Endothelial cell of umbilical vein (primary cell): Measurements from ENCODE around the gene SGSH. TPM values are rescaled to one million over a fixed set of nuclear protein-coding genes. Genes with fewer than 3 reads are reported as not detected.

Source experiments
- BruUV-seq: library from RNA; stranded (reverse); fragments of 400-500 nt; replicated peaks from 2 replicates; lab custom pipeline; 2021; lab: Mats Ljungman, UMichigan
- CTCF ChIA-PET: fragments of 300-600, 350-600 bp; sonication (Branson Sonifier 250); formaldehyde crosslinking; loops from one replicate; lab custom pipeline; 2021; ENCODE audit warnings: antibody characterized with exemption, inconsistent platforms; lab: Charles Lee
- POLR2A ChIA-PET: fragments of 300-600, 350-600 bp; sonication (Branson Sonifier 250); formaldehyde crosslinking; loops from one replicate; lab custom pipeline; 2021; ENCODE audit warnings: antibody characterized with exemption, inconsistent platforms; lab: Charles Lee
- DNase-seq: peaks from one replicate; pipeline ENCODE4 v3.0.0-alpha.2; 2011; ENCODE audit warnings: low read depth, low spot score
- FAIRE-seq: peaks from 2 replicates; lab custom pipeline; 2011; peaks lifted over from hg19 to GRCh38; lab: Jason Lieb, UNC
- H2AFZ ChIP-seq: 2 replicates; pipeline ENCODE4 v1.6.0; 2012; ENCODE audit warnings: low read depth, low read length, control low read depth, inconsistent platforms
- H3K27ac ChIP-seq: 2 replicates; pipeline ENCODE4 v1.5.1; 2011; ENCODE audit warnings: low read depth, mild to moderate bottlenecking, control low read depth, low read length, moderate library complexity; ENCODE audit not compliant: insufficient read depth
- H3K27me3 ChIP-seq, 2 experiments: 2 replicates each; pipeline versions ENCODE4 v1.6.0 to v1.6.1; 2011; ENCODE audit warnings: low read length in 2 of 2, mixed read lengths in 1 of 2; ENCODE audit not compliant: control insufficient read depth in 2 of 2, insufficient read depth in 2 of 2
- H3K36me3 ChIP-seq, 2 experiments: 2 replicates in 1 of 2; 3 replicates in 1 of 2; pipeline ENCODE4 v1.5.1; 2011; ENCODE audit warnings: low read length in 2 of 2, mild to moderate bottlenecking in 1 of 2, moderate library complexity in 1 of 2; ENCODE audit not compliant: control insufficient read depth in 2 of 2, insufficient read depth in 2 of 2; ENCODE audit errors: extremely low read depth in 1 of 2
- H3K4me1 ChIP-seq: 3 replicates; pipeline ENCODE4 v1.5.1; 2011; ENCODE audit warnings: mild to moderate bottlenecking, low read length; ENCODE audit not compliant: control insufficient read depth, insufficient read depth; ENCODE audit errors: extremely low read depth
- H3K4me2 ChIP-seq: 2 replicates; pipeline ENCODE4 v1.6.1; 2011; ENCODE audit warnings: low read length, control low read depth, mixed read lengths; ENCODE audit not compliant: insufficient read depth
- H3K4me3 ChIP-seq, 3 experiments: fragments of 200-600 bp in 1 of 3; sonication (generic), shearing (Covaris generic) in 1 of 3; replicated peaks in 1 of 3; 2 replicates each; pipeline ENCODE4 v1.5.1; 2011 to 2016; ENCODE audit warnings: control low read depth in 3 of 3, low read length in 3 of 3, mild to moderate bottlenecking in 2 of 3, inconsistent platforms in 1 of 3, low read depth in 1 of 3, moderate library complexity in 1 of 3; ENCODE audit not compliant: insufficient read depth in 1 of 3
- H3K79me2 ChIP-seq: 2 replicates; pipeline ENCODE4 v1.6.0; 2012; ENCODE audit warnings: low read length, inconsistent platforms; ENCODE audit not compliant: control insufficient read depth, insufficient read depth
- H3K9ac ChIP-seq: replicated peaks from 2 replicates; pipeline ENCODE3; 2011; ENCODE audit warnings: low read length, control low read depth; ENCODE audit not compliant: insufficient read depth; ENCODE audit errors: extremely low read depth
- H3K9me1 ChIP-seq: replicated peaks from 3 replicates; pipeline ENCODE4 v1.6.0; 2011; ENCODE audit warnings: mild to moderate bottlenecking, low read length; ENCODE audit not compliant: control insufficient read depth, insufficient read depth; ENCODE audit errors: extremely low read depth
- H3K9me3 ChIP-seq: replicated peaks from 2 replicates; pipeline ENCODE4 v1.5.1; 2012; ENCODE audit warnings: low read length, inconsistent platforms; ENCODE audit not compliant: control insufficient read depth, insufficient read depth
- H4K20me1 ChIP-seq: replicated peaks from 2 replicates; pipeline ENCODE3; 2011; ENCODE audit warnings: mild to moderate bottlenecking, low read length; ENCODE audit not compliant: control insufficient read depth, insufficient read depth; ENCODE audit errors: extremely low read depth
- CTCF ChIP-seq, 2 donors: IDR thresholded peaks; 1 replicate in 1 of 2; 2 replicates in 1 of 2; pipeline ENCODE4 v1.5.1; 2011; ENCODE audit warnings: low read length in 2 of 2, mild to moderate bottlenecking in 2 of 2, moderate library complexity in 2 of 2, control low read depth in 1 of 2, inconsistent platforms in 1 of 2, low read depth in 1 of 2; ENCODE audit not compliant: insufficient read depth in 1 of 2; ENCODE audit errors: extremely low read depth in 1 of 2
- FOS ChIP-seq: IDR thresholded peaks from 2 replicates; pipeline ENCODE4 v1.6.1; 2011; ENCODE audit warnings: mild to moderate bottlenecking, low read length, moderate library complexity, borderline replicate concordance; ENCODE audit not compliant: insufficient read depth
- GATA2 ChIP-seq: IDR thresholded peaks from 2 replicates; pipeline ENCODE4 v1.7.0; 2011; ENCODE audit warnings: low read depth, mild to moderate bottlenecking, moderate library complexity, mixed read lengths, low read length; ENCODE audit not compliant: insufficient read length, insufficient read depth
- JUN ChIP-seq: IDR thresholded peaks from 2 replicates; pipeline ENCODE4 v1.6.1; 2011; ENCODE audit warnings: borderline replicate concordance, low read depth; ENCODE audit not compliant: insufficient read length, insufficient read depth
- POLR2A ChIP-seq: IDR thresholded peaks from 2 replicates; pipeline ENCODE4 v1.6.1; 2012; ENCODE audit warnings: low read depth, mild to moderate bottlenecking, control low read depth, low read length
- POLR2AphosphoS5 ChIP-seq: IDR thresholded peaks from 2 replicates; pipeline ENCODE4 v1.6.1; 2012; ENCODE audit warnings: low read depth, mild to moderate bottlenecking, control low read depth, low read length, moderate library complexity; ENCODE audit not compliant: insufficient read depth
- dilution Hi-C: fragments of 300-500 bp; cut with MboI; formaldehyde crosslinking; loops from one replicate; pipeline ENCODE4 v1.15.0; 2019; ENCODE audit warnings: low sequenced_read_pairs; ENCODE audit not compliant: extremely low pct_ligation_motif_present
- intact Hi-C: fragments of 100-400 bp; cut with micrococcal nuclease; formaldehyde crosslinking; loops from one replicate; pipeline ENCODE4 v1.10.0; 2022
- polyA plus RNA-seq, 4 experiments: library from polyadenylated mRNA; depleted of rRNA in 3 of 4; stranded (reverse) in 3 of 4; unstranded in 1 of 4; fragments of >200 nt; gene quantifications; 2 replicates each; pipeline versions ENCODE4 v1.2.1 to v1.2.3, GENCODE V29; 2011 to 2012; ENCODE audit warnings: missing spikeins in 1 of 4
- total RNA-seq: library from RNA; stranded (reverse); gene quantifications from 2 replicates; pipeline ENCODE4 v1.2.3, GENCODE V29; 2021

Gene SGSH
- total and polyA plus RNA-seq, 2 donors (not counting 3 experiments of a cell fraction or from before 2014, with no cell fraction given), result 81.4 to 217 TPM

GRCh38 chr17:80254396-80255251, 34.5 kb upstream of the SGSH start:
- H3K4me2 ChIP-seq, result peak overlapping the region; percentile 47
- ChIA-PET POLR2A (no interaction called here), CTCF (interaction anchor here (0.7 to 1.4 kb wide), 4 partner anchors 17 to 34 kb away, joined by 3 read pairs; partner anchors contain the start of genes SGSH and SLC26A11)
- H3K4me3 ChIP-seq, result no peak overlapping the region
- no TSS peak for BruUV-seq
- intact Hi-C loops (no loop called here), dilution Hi-C loops (no loop called here)
- DNase-seq (peak; percentile 83), FAIRE-seq (peak; percentile 99)
- no peaks in the 10 kb centered on the region for H3K27me3 ChIP-seq
- no peaks in the 10 kb centered on the region for H3K9me3 ChIP-seq
- peaks cover 0 to 2% of the 10 kb centered on the region in 2 experiments for H3K36me3 ChIP-seq
- H3K27ac ChIP-seq, result peak overlapping the region; percentile 93
- H3K9ac ChIP-seq, result peak overlapping the region; percentile 28
- peak overlapping the region; percentile 53 for H2AFZ ChIP-seq
- H4K20me1 ChIP-seq, result no peaks in the 10 kb centered on the region
- TF ChIP-seq FOS (peak; percentile 84), CTCF (IDR thresholded peaks at IDR 0.05; ENCODE audit: extremely low read depth in 1 of 2, insufficient read depth in 1 of 2, low read depth in 1 of 2, low read length in 2 of 2) (no peak), JUN (peak; percentile 80), GATA2 (peak; percentile 98), POLR2AphosphoS5 (peak; percentile 90), POLR2A (no peak)
- H3K79me2 ChIP-seq, result no peaks in the 10 kb centered on the region
- no peaks in the 10 kb centered on the region for H3K9me1 ChIP-seq
- H3K4me1 ChIP-seq, result peaks cover 20% of the 10 kb centered on the region
